ENCODE measurements around the gene TCAF2. TPM values are rescaled to one million over a fixed set of nuclear protein-coding genes. Genes with fewer than 3 reads are reported as not detected.
"Not testable (repeated sequence)": the region's sequence is repeated elsewhere in the genome, so short reads cannot be mapped to it uniquely, and the experiment has no call there.

TCAF2 gene
- total RNA-seq, 2 donors from 2014 or later: 0.32 to 1.4 TPM

DNA sequence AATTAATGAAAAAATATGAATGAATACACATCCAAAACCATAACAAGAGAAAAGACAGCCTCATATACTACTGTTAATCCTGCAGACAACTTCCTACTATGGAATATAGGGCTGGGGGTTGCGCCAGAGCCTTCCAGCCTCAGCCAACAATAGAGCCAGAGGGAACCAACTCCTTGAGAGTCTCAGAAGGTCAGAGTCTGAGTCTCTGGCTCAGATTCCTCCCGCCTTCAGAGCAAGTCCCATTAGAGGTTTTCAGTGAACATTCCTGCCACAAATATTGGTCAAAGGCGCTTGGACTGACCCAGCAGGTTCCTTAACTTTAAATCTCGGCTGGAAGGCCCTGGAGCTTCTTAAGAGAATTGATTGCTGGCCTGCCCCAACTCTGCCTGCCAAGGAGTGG is 11.7 kb downstream of the TCAF2 start:
- H3K36me3 ChIP-seq; DNase-seq; intact Hi-C loops (cut with DNase I): not testable (repeated sequence)

DNA sequence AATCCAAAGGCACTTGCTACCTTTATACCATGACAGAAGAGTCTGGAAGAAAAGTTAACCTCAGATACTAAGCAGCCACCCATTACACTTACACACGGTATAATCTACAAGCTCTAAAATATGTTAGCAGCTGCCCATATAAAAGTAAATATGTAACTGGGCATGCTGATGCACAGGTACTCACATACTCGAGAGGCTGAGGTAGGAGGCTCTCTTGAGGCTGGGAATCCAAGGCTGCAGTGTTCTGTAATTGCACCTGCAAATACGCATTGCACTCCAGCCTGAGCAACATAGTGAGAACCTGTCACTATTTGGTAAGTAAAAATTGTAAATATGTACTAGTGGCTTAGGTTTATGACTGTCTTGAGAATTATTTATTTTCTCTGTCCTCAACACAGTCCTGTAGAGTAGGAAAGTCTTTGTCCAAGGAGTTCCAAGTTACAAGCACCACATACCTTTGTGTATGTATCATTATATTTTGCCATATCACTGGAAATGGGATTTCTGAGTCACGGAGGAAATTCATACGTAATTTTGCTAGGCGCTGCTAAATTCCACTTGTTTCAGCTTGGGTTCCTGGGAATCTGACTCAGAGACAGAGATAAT is 12.3 kb downstream of the TCAF2 start:
- H3K9me3 ChIP-seq; H3K27me3 ChIP-seq; H3K27ac ChIP-seq; H3K36me3 ChIP-seq; H3K4me1 ChIP-seq; intact Hi-C loops (cut with DNase I); H3K9ac ChIP-seq (ENCODE audit: low read depth in 2 of 2, low read length in 2 of 2); H3K4me3 ChIP-seq; DNase-seq: not testable (repeated sequence)

More for the DNA sequence above, 11.7 kb downstream of the TCAF2 start:
- not testable (repeated sequence) for H3K9ac ChIP-seq (ENCODE audit: low read depth in 2 of 2, low read length in 2 of 2); H3K4me3 ChIP-seq; H3K4me1 ChIP-seq; H3K27ac ChIP-seq; H3K9me3 ChIP-seq; H3K27me3 ChIP-seq

DNA sequence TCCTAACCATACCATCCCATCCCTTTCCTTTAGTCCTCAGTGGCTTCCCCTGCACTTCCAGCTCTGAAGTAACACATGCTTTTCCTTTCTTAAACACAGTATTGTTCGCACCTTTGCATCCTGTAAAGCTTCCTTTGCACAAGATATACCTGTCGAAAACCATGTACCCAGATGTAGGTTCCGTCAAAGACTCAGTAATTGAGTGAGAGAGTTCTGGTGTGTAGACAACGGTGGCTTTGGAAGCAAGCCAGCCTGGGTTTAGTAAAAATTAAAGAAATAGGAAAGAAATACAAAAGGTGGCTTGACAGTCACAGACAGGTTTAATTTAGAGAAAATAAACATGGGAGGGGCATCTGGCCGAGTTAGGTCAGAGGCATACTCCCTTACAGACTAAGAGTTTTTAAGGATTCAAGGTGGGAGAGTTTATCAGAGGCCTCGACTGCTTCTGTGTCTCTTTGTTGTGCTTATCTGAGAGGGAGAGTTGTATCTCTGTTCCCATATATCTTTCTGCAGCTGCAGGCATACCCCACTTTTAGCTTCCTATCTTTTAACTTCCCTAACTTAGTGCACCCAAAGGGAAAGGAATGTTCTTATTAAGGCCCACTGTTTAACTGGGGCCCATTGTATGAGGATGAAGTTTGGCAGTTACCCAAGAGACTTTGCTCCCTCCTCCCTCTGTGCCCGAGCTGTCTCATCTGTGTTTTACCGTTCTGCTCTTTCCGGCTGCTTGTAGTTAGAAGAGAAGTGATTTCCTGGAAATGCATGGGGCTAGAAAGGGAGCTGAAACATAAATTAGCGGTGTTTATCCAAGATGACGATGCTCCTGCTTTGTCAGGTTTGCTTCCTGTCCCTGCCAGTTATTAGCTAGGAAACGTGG is 14.8 kb downstream of the TCAF2 start:
- H3K27me3 ChIP-seq; intact Hi-C loops (cut with DNase I); H3K27ac ChIP-seq; H3K4me1 ChIP-seq; H3K9ac ChIP-seq (ENCODE audit: low read depth in 2 of 2, low read length in 2 of 2); H3K36me3 ChIP-seq; H3K9me3 ChIP-seq; H3K4me3 ChIP-seq; DNase-seq: not testable (repeated sequence)

DNA sequence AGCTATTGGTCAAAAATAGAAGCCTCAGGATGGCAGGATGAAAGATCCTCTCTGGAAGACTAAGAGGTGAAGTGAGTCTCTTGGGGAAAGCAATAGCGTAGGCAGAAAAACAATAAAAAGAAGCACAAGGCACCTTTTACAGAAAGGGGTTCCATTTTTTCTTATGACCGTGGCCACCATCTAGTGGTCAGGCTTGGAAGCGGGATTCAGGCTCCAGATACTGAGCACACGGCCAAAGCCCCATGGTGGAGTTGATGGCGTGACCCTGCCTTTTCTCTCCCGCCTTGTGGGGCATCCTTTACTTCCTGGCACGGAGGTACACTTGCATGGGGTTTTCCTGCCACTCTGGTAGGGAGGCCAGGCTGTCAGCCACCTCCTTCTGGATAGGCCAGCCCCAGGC is 18.6 kb downstream of the TCAF2 start:
- H3K9me3 ChIP-seq; intact Hi-C loops (cut with DNase I); H3K27ac ChIP-seq; H3K27me3 ChIP-seq; DNase-seq; H3K4me1 ChIP-seq; H3K36me3 ChIP-seq; H3K9ac ChIP-seq (ENCODE audit: low read depth in 2 of 2, low read length in 2 of 2); H3K4me3 ChIP-seq: not testable (repeated sequence)

DNA sequence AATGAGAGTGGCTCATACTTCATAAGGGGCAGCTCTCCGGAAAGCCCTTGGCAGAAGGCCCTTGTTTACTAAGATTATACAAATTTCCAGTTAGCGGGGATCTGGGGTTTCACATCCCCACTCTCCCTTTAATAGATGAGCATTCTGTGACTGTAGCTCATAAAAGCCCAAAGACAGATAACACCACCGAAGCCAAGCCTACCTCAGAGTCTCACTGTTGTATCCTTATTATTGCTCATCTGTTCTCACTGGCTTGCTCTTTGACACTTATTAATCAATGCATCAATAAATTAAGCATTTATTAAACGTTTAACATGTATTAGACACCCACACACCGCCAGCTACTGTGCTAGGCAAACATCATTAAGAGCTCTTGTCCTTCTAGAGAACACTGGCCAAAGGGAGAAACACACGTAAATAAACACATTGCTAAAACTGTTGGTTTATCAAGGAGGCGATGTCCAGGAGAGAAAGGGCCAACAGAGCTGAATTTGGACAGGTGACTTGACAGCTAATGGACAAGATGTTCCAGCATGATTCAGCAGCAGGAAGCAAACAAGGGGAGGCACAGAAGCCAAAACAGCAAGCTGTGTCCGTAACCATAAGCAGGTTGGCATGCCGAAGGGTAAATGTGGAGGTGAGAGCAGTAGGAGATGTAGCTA is 19.9 kb downstream of the TCAF2 start:
- intact Hi-C loops (cut with DNase I); H3K4me3 ChIP-seq; H3K9me3 ChIP-seq; DNase-seq; H3K9ac ChIP-seq (ENCODE audit: low read depth in 2 of 2, low read length in 2 of 2); H3K4me1 ChIP-seq; H3K27me3 ChIP-seq; H3K27ac ChIP-seq; H3K36me3 ChIP-seq: not testable (repeated sequence)

DNA sequence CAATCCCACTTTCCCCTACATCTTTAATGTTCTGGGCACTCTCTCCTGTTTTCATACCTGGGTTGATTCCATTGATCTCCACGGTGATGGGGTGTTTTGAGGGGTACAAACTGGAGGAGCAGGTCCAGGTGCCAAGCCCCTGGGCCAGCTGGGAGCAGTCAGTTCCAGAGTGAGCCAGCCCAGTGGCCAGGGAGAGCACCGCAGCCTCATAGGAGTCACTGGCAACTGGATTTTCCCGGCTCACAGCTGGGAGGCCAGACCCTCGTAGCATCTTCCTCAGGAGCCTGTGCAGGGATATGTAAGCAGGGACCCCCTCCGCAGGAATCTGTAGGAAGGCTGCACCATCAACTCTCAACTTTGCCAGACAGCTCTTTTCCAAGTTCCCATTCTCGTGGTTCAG is 25.8 kb downstream of the TCAF2 start:
- H3K27ac ChIP-seq; H3K9ac ChIP-seq (ENCODE audit: low read depth in 2 of 2, low read length in 2 of 2); H3K9me3 ChIP-seq; H3K4me3 ChIP-seq; H3K36me3 ChIP-seq; DNase-seq; H3K4me1 ChIP-seq; H3K27me3 ChIP-seq; intact Hi-C loops (cut with DNase I): not testable (repeated sequence)

DNA sequence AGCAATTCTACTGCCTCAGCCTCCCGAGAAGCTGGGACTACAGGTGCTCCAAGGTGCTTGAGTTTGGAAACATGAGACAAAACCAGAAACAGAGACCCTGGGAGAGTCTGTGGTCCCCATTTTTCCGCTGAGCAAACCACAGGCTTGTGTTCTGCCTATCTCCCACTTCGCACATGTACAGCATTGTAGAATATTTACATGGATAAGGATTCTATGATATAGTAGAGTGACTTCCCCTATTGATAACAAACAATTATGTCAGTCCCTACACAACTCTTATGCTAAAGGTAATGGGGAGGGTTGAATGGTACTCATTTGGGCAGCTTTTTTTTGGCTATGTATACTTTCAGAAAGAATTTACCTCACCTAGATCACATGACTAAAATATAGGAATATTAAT is 29.1 kb downstream of the TCAF2 start:
- intact Hi-C loops (cut with DNase I): not testable (repeated sequence)

DNA sequence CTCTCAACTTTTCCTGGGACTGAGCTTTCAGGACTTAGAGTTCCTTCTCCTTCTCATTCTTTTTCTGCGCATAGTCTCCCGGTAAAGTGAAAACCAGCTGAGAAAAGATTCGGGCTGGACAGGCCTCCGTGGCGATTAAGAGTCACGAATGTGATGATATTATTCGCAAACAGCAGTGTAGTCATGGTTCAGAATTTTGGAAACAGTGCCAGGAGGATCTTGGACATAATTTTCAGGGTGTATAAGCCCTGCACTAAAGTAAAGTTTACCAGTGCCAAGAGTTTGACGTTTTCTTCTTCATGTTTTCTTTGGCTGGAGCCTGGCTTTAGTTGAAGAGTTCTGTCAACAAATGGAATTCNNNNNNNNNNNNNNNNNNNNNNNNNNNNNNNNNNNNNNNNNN is 29.7 kb downstream of the TCAF2 start:
- H3K9ac ChIP-seq (ENCODE audit: low read depth in 2 of 2, low read length in 2 of 2); intact Hi-C loops (cut with DNase I); H3K27ac ChIP-seq; H3K4me3 ChIP-seq; H3K36me3 ChIP-seq; H3K4me1 ChIP-seq; DNase-seq; H3K27me3 ChIP-seq; H3K9me3 ChIP-seq: not testable (repeated sequence)

More for the DNA sequence above, 29.1 kb downstream of the TCAF2 start:
- H3K4me1 ChIP-seq; H3K4me3 ChIP-seq; H3K36me3 ChIP-seq; H3K9me3 ChIP-seq; H3K9ac ChIP-seq (ENCODE audit: low read depth in 2 of 2, low read length in 2 of 2); H3K27me3 ChIP-seq; H3K27ac ChIP-seq; DNase-seq: not testable (repeated sequence)

Other genes with a start within 250 kb of the TCAF2 start
- 100 to 1,000 TPM in 1 of 2 donors, 10 to 100 TPM in 1; 54.9 to 110 TPM for gene ZYX, start 239.6 kb upstream of the TCAF2 start, total RNA-seq
- 10 to 100 TPM; 16.0 to 18.4 TPM for gene EPHA1, start 212.1 kb upstream of the TCAF2 start, total RNA-seq
- gene TAS2R60, start 177.5 kb upstream of the TCAF2 start, total RNA-seq: not detected
- not detected for gene TAS2R41, start 143.1 kb upstream of the TCAF2 start, total RNA-seq
- gene CTAGE15, start 49.2 kb upstream of the TCAF2 start, total RNA-seq: 1 to 10 TPM; 1.3 to 2.0 TPM
- gene CTAGE6, start 136.7 kb downstream of the TCAF2 start, total RNA-seq: not detected

Measured in colonic mucosa (tissue), 4 donors.